ENCODE results near the gene EOLA1. TPM values are rescaled to one million over a fixed set of nuclear protein-coding genes. Genes with fewer than 3 reads are reported as not detected.

The EOLA1 gene
- polyA plus RNA-seq, 1 donor (not counting 4 experiments of a cell fraction or from before 2014, with no cell fraction given) = 9.3 TPM

- H3K4me3 ChIP-seq (ENCODE audit: control insufficient read depth in 2 of 3, extremely low read depth in 1 of 3, insufficient read depth in 2 of 3, low read depth in 1 of 3, low read length in 3 of 3) = peak overlapping the region; percentile 60 to 65 (median 62)
- DNase-seq (ENCODE audit: low read depth, low spot score) (no peak), FAIRE-seq (no peak)
- H3K27me3 ChIP-seq (ENCODE audit: control insufficient read depth, extremely low read depth, insufficient read depth, low read length) = no peaks in the 10 kb centered on the region
- no peaks in the 10 kb centered on the region for H4K20me1 ChIP-seq (ENCODE audit: control insufficient read depth, extremely low read depth, insufficient read depth, low read length)
- peaks cover 17% of the 10 kb centered on the region for H3K4me1 ChIP-seq (ENCODE audit: control insufficient read depth, extremely low read depth, insufficient read depth, low read length)
- peak overlapping the region; percentile 79 for H3K9ac ChIP-seq (ENCODE audit: control insufficient read depth, extremely low read depth, insufficient read depth, low read length)
- TF ChIP-seq EZH2 (IDR thresholded peaks at IDR 0.05; ENCODE audit: low read length) = no peak
- peak; percentile 35 to 53 (median 52) for TF ChIP-seq CTCF (optimal IDR thresholded peaks at IDR 0.05 in 1 of 3, IDR thresholded peaks at IDR 0.05 in 1 of 3, conservative IDR thresholded peaks at IDR 0.05 in 1 of 3; ENCODE audit: extremely low read depth in 1 of 3, insufficient read depth in 2 of 3, low read length in 3 of 3)
- no peaks in the 10 kb centered on the region for H3K9me3 ChIP-seq (ENCODE audit: control insufficient read depth, low read depth, low read length)
- H2AFZ ChIP-seq (ENCODE audit: control insufficient read depth, low read length) = no peak overlapping the region
- H3K4me2 ChIP-seq (ENCODE audit: control insufficient read depth, extremely low read depth, insufficient read depth, low read depth, low read length) = peak overlapping the region; percentile 26
- H3K36me3 ChIP-seq (ENCODE audit: control insufficient read depth in 2 of 2, extremely low read depth in 1 of 2, insufficient read depth in 2 of 2, low read length in 2 of 2) = peaks cover 8 to 10% of the 10 kb centered on the region in 2 experiments
- H3K27ac ChIP-seq (ENCODE audit: control insufficient read depth, insufficient read depth, low read length) = peak overlapping the region; percentile 69
- no peaks in the 10 kb centered on the region for H3K9me1 ChIP-seq (ENCODE audit: control insufficient read depth, extremely low read depth, insufficient read depth, low read length)
- dilution Hi-C loops (cut with MboI; ENCODE audit: extremely low pct_ligation_motif_present, low sequenced_read_pairs) = no loop called here
- peaks cover 9% of the 10 kb centered on the region for H3K79me2 ChIP-seq (ENCODE audit: control insufficient read depth, insufficient read depth, low read length)
These were observed 36.4 kb upstream of the EOLA1 start for GRCh38 chrX:149504226-149504914.

- no peaks in the 10 kb centered on the region for H4K20me1 ChIP-seq (ENCODE audit: control insufficient read depth, extremely low read depth, insufficient read depth, low read length)
- H2AFZ ChIP-seq (ENCODE audit: control insufficient read depth, low read length) = peak within 1 kb of the TSS; percentile 14
- peak within 1 kb of the TSS; percentile 69 for H3K27ac ChIP-seq (ENCODE audit: control insufficient read depth, insufficient read depth, low read length)
- H3K9me3 ChIP-seq (ENCODE audit: control insufficient read depth, low read depth, low read length) = no peaks in the 10 kb centered on the region
- peaks cover 17% of the 10 kb centered on the region for H3K4me1 ChIP-seq (ENCODE audit: control insufficient read depth, extremely low read depth, insufficient read depth, low read length)
- peak within 1 kb of the TSS; percentile 79 for H3K9ac ChIP-seq (ENCODE audit: control insufficient read depth, extremely low read depth, insufficient read depth, low read length)
- no peak for FAIRE-seq
- DNase-seq (ENCODE audit: low read depth, low spot score) = no peak
- dilution Hi-C loops (cut with MboI; ENCODE audit: extremely low pct_ligation_motif_present, low sequenced_read_pairs) = no loop called here
- peak within 1 kb of the TSS; percentile 46 for H3K4me2 ChIP-seq (ENCODE audit: control insufficient read depth, extremely low read depth, insufficient read depth, low read depth, low read length)
- H3K36me3 ChIP-seq (ENCODE audit: control insufficient read depth in 2 of 2, extremely low read depth in 1 of 2, insufficient read depth in 2 of 2, low read length in 2 of 2) = peaks cover 8% of the 10 kb centered on the region in 2 experiments
- H3K79me2 ChIP-seq (ENCODE audit: control insufficient read depth, insufficient read depth, low read length) = peaks cover 9% of the 10 kb centered on the region
- H3K9me1 ChIP-seq (ENCODE audit: control insufficient read depth, extremely low read depth, insufficient read depth, low read length) = no peaks in the 10 kb centered on the region
- no peaks in the 10 kb centered on the region for H3K27me3 ChIP-seq (ENCODE audit: control insufficient read depth, extremely low read depth, insufficient read depth, low read length)
- H3K4me3 ChIP-seq (ENCODE audit: control insufficient read depth in 2 of 3, extremely low read depth in 1 of 3, insufficient read depth in 2 of 3, low read depth in 1 of 3, low read length in 3 of 3) = peak within 1 kb of the TSS; percentile 60 to 65 (median 62)
- TF ChIP-seq EZH2 (IDR thresholded peaks at IDR 0.05; ENCODE audit: low read length) (no peak), CTCF (optimal IDR thresholded peaks at IDR 0.05 in 1 of 3, IDR thresholded peaks at IDR 0.05 in 1 of 3, conservative IDR thresholded peaks at IDR 0.05 in 1 of 3; ENCODE audit: extremely low read depth in 1 of 3, insufficient read depth in 2 of 3, low read length in 3 of 3) (no peak)
These were observed 35.7 kb upstream of the EOLA1 start, which contains the start of gene IDS for GRCh38 chrX:149504915-149505651. IDS (minus strand) TSS chrX:149505306; CDS start chrX:149505137, 169 bp downstream.
